Activated naive CD4-positive, alpha-beta T cell treated with anti-CD3 and anti-CD28 coated beads, Interleukin-2, amount 50 U/mL, for 24 hours (primary cell): ENCODE measurements around the gene FOSB.

Experiments used
- H3K27ac Mint-ChIP-seq: one replicate; pipeline ENCODE4 v1.8.0; 2021; ENCODE audit warnings: mild to moderate bottlenecking, mixed read lengths
- H3K27me3 Mint-ChIP-seq: one replicate; pipeline ENCODE4 v1.8.0; 2021; ENCODE audit warnings: mixed read lengths
- H3K36me3 Mint-ChIP-seq: one replicate; pipeline ENCODE4 v1.8.0; 2021; ENCODE audit warnings: mixed read lengths
- H3K4me1 Mint-ChIP-seq: one replicate; pipeline ENCODE4 v1.8.0; 2021; ENCODE audit warnings: mixed read lengths
- H3K4me3 Mint-ChIP-seq: one replicate; pipeline ENCODE4 v1.8.0; 2021; ENCODE audit warnings: mild to moderate bottlenecking, mixed read lengths
- H3K9me3 Mint-ChIP-seq: one replicate; pipeline ENCODE4 v1.8.0; 2021; ENCODE audit warnings: mixed read lengths

The FOSB gene

GRCh38 chr19:45499196-45500180 is 31.7 kb downstream of the FOSB start:
- H3K4me3 Mint-ChIP-seq, result peak overlapping the region; percentile 17
- peaks cover 6% of the 10 kb centered on the region for H3K27me3 Mint-ChIP-seq
- peaks cover 2% of the 10 kb centered on the region for H3K36me3 Mint-ChIP-seq
- no peaks in the 10 kb centered on the region for H3K9me3 Mint-ChIP-seq
- H3K27ac Mint-ChIP-seq, result peak overlapping the region; percentile 56
- peaks cover 40% of the 10 kb centered on the region for H3K4me1 Mint-ChIP-seq

GRCh38 chr19:45500918-45501729 is 33.3 kb downstream of the FOSB start:
- peaks cover 2% of the 10 kb centered on the region for H3K36me3 Mint-ChIP-seq
- no peaks in the 10 kb centered on the region for H3K27me3 Mint-ChIP-seq
- H3K27ac Mint-ChIP-seq, result no peak overlapping the region
- peaks cover 41% of the 10 kb centered on the region for H3K4me1 Mint-ChIP-seq
- H3K9me3 Mint-ChIP-seq, result no peaks in the 10 kb centered on the region
- H3K4me3 Mint-ChIP-seq, result no peak overlapping the region

GRCh38 chr19:45501730-45502014 is 33.9 kb downstream of the FOSB start:
- Mint-ChIP-seq H3K36me3 (peaks cover 2% of the 10 kb centered on the region), H3K4me3 (no peak overlapping the region), H3K4me1 (peaks cover 40% of the 10 kb centered on the region), H3K9me3 (no peaks in the 10 kb centered on the region), H3K27ac (no peak overlapping the region), H3K27me3 (no peaks in the 10 kb centered on the region)

- Mint-ChIP-seq H3K4me1 (peaks cover 37% of the 10 kb centered on the region), H3K9me3 (no peaks in the 10 kb centered on the region), H3K4me3 (no peak overlapping the region), H3K27me3 (no peaks in the 10 kb centered on the region), H3K27ac (no peak overlapping the region), H3K36me3 (peaks cover 2% of the 10 kb centered on the region)
Measured at GRCh38 chr19:45502111-45502510, 34.3 kb downstream of the FOSB start.

GRCh38 chr19:45503909-45504308 is 36.1 kb downstream of the FOSB start:
- H3K9me3 Mint-ChIP-seq, result no peaks in the 10 kb centered on the region
- H3K27me3 Mint-ChIP-seq, result no peaks in the 10 kb centered on the region
- H3K27ac Mint-ChIP-seq, result no peak overlapping the region
- peaks cover 2% of the 10 kb centered on the region for H3K36me3 Mint-ChIP-seq
- H3K4me3 Mint-ChIP-seq, result no peak overlapping the region
- peaks cover 28% of the 10 kb centered on the region for H3K4me1 Mint-ChIP-seq

GRCh38 chr19:45505151-45505995 is 37.6 kb downstream of the FOSB start:
- peaks cover 2% of the 10 kb centered on the region for H3K36me3 Mint-ChIP-seq
- no peaks in the 10 kb centered on the region for H3K9me3 Mint-ChIP-seq
- H3K4me1 Mint-ChIP-seq, result peaks cover 31% of the 10 kb centered on the region
- peak overlapping the region; percentile 77 for H3K4me3 Mint-ChIP-seq
- no peaks in the 10 kb centered on the region for H3K27me3 Mint-ChIP-seq
- H3K27ac Mint-ChIP-seq, result peak overlapping the region; percentile 2

- Mint-ChIP-seq H3K4me1 (peaks cover 34% of the 10 kb centered on the region), H3K4me3 (peak overlapping the region; percentile 77), H3K9me3 (no peaks in the 10 kb centered on the region), H3K27ac (peak overlapping the region; percentile 79), H3K27me3 (no peaks in the 10 kb centered on the region), H3K36me3 (peaks cover 3% of the 10 kb centered on the region)
Measured at GRCh38 chr19:45505996-45506245, 38.1 kb downstream of the FOSB start.

- Mint-ChIP-seq H3K36me3 (peaks cover 4% of the 10 kb centered on the region), H3K4me3 (peak overlapping the region; percentile 93), H3K27me3 (no peaks in the 10 kb centered on the region), H3K9me3 (no peaks in the 10 kb centered on the region), H3K27ac (peak overlapping the region; percentile 91), H3K4me1 (peaks cover 36% of the 10 kb centered on the region)
Measured at GRCh38 chr19:45506246-45506988, 38.6 kb downstream of the FOSB start.

- Mint-ChIP-seq H3K27ac (peak within 1 kb of the TSS; percentile 91), H3K27me3 (no peaks in the 10 kb centered on the region), H3K4me3 (peak within 1 kb of the TSS; percentile 93), H3K4me1 (peaks cover 42% of the 10 kb centered on the region), H3K36me3 (peaks cover 4% of the 10 kb centered on the region), H3K9me3 (no peaks in the 10 kb centered on the region)
Measured at GRCh38 chr19:45506989-45507871, 39.4 kb downstream of the FOSB start, which contains the start of gene VASP. Gene VASP (plus strand): TSS chr19:45507479. CDS start chr19:45507772, 293 bp downstream.

GRCh38 chr19:45507872-45508416 is 40.1 kb downstream of the FOSB start:
- Mint-ChIP-seq H3K4me1 (peaks cover 46% of the 10 kb centered on the region), H3K36me3 (peaks cover 2% of the 10 kb centered on the region), H3K27ac (peak overlapping the region; percentile 35), H3K9me3 (no peaks in the 10 kb centered on the region), H3K4me3 (peak overlapping the region; percentile 91), H3K27me3 (no peaks in the 10 kb centered on the region)

- Mint-ChIP-seq H3K9me3 (no peaks in the 10 kb centered on the region), H3K27ac (peak overlapping the region; percentile 35), H3K4me3 (peak overlapping the region; percentile 91), H3K27me3 (no peaks in the 10 kb centered on the region), H3K36me3 (peaks cover 2% of the 10 kb centered on the region), H3K4me1 (peaks cover 50% of the 10 kb centered on the region)
Measured at GRCh38 chr19:45508417-45508860, 40.6 kb downstream of the FOSB start.

- H3K27me3 Mint-ChIP-seq, result no peaks in the 10 kb centered on the region
- peak overlapping the region; percentile 91 for H3K4me3 Mint-ChIP-seq
- peak overlapping the region; percentile 89 for H3K27ac Mint-ChIP-seq
- H3K9me3 Mint-ChIP-seq, result no peaks in the 10 kb centered on the region
- H3K36me3 Mint-ChIP-seq, result peaks cover 5% of the 10 kb centered on the region
- H3K4me1 Mint-ChIP-seq, result peaks cover 55% of the 10 kb centered on the region
Measured at GRCh38 chr19:45508861-45509691, 41.3 kb downstream of the FOSB start.

- Mint-ChIP-seq H3K36me3 (peaks cover 5% of the 10 kb centered on the region), H3K9me3 (no peaks in the 10 kb centered on the region), H3K4me1 (peaks cover 58% of the 10 kb centered on the region), H3K4me3 (peak overlapping the region; percentile 91), H3K27ac (no peak overlapping the region), H3K27me3 (no peaks in the 10 kb centered on the region)
Measured at GRCh38 chr19:45509692-45510015, 41.9 kb downstream of the FOSB start.
